SU-DHL-6 (cell line): Measurements from ENCODE around the gene COBL.

Source experiments
- CTCF ChIP-seq: fragments of 200-600 bp; sonication (generic); IDR thresholded peaks from one replicate; pipeline ENCODE4 v1.5.1; 2017; ENCODE audit warnings: antibody characterized with exemption, mild to moderate bottlenecking, low read length, moderate library complexity; ENCODE audit not compliant: insufficient read depth, poor library complexity, severe bottlenecking
- EZH2phosphoT487 ChIP-seq: fragments of 200-600 bp; sonication (generic), shearing (Covaris generic); conservative IDR thresholded peaks from 2 replicates; pipeline ENCODE4 v1.6.1; 2018; ENCODE audit warnings: mild to moderate bottlenecking, antibody characterized with exemption, low read length, moderate library complexity, mixed read lengths

GRCh38 chr7:51162724-51163329 is 153.8 kb downstream of the COBL start:
- TF ChIP-seq CTCF: peak; percentile 97
- no peak for TF ChIP-seq EZH2phosphoT487
